Measurements from ENCODE around the gene TACR1. TPM values are rescaled to one million over a fixed set of nuclear protein-coding genes. Genes with fewer than 3 reads are reported as not detected.

TACR1 gene
- total and polyA plus RNA-seq, 2 donors (not counting 1 experiment from before 2014, with no cell fraction given): 0.01 to 0.05 TPM

DNA sequence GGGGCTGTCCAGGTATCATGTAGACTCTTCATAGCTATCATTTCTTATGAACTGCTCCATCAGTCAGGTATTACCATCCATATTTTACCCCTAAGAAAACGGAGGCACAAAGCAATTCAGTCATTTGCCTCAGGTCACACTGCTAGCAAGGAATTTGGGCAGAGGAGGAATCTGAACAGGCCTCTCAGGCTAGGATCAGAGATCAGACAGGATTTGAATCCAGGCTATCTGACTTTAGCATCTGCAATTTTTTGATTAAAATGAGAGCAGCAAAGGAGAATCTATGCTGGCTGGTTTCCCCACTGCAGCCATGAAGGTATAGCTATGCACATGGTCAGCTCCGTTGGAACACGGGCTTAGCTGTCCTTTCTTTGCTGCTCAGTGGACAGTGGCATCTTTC, 60.1 kb downstream of the TACR1 start:
- H3K27ac Mint-ChIP-seq: no peak overlapping the region
- Histone ChIP-seq H3K4me1 (ENCODE audit: control insufficient read depth in 2 of 2, insufficient read depth in 2 of 2, low read length in 2 of 2) (no peaks in the 10 kb centered on the region), H4K20me1 (ENCODE audit: control insufficient read depth, insufficient read depth, low read length, poor library complexity, severe bottlenecking) (no peaks in the 10 kb centered on the region), H3K36me3 (replicated peaks in 1 of 2; ENCODE audit: control extremely low read depth in 1 of 2, control insufficient read depth in 1 of 2, extremely low read depth in 1 of 2, insufficient read depth in 2 of 2, low read length in 1 of 2) (no peaks in the 10 kb centered on the region), H3K4me3 (ENCODE audit: control extremely low read depth in 1 of 5, extremely low read depth in 1 of 5, insufficient read depth in 1 of 5, low read depth in 2 of 5, low read length in 4 of 5) (no peak overlapping the region), H3K27ac (ENCODE audit: low read length in 2 of 2) (no peak overlapping the region), H3K27me3 (replicated peaks in 1 of 4; ENCODE audit: control extremely low read depth in 1 of 4, control insufficient read depth in 3 of 4, insufficient read depth in 4 of 4, low read length in 3 of 4) (no peaks in the 10 kb centered on the region), H3K79me2 (ENCODE audit: control insufficient read depth, insufficient read depth, low read length) (no peaks in the 10 kb centered on the region), H3K4me2 (replicated peaks; ENCODE audit: low read depth, low read length, poor library complexity, severe bottlenecking) (no peak overlapping the region), H3K9ac (ENCODE audit: low read length) (no peak overlapping the region), H3K9me3 (ENCODE audit: control extremely low read depth in 1 of 3, control insufficient read depth in 2 of 3, insufficient read depth in 1 of 3, low read length in 2 of 3) (no peaks in the 10 kb centered on the region), H2AFZ (ENCODE audit: insufficient read depth, low read depth, low read length, poor library complexity, severe bottlenecking) (no peak overlapping the region)
- H3K9me3 Mint-ChIP-seq (ENCODE audit: insufficient read depth): no peaks in the 10 kb centered on the region
- DNase-seq (no peak), ATAC-seq (ENCODE audit: low read depth) (no peak)
- no peaks in the 10 kb centered on the region for H3K4me1 Mint-ChIP-seq
- ChIA-PET CTCF (no interaction called here), POLR2A (no interaction called here)
- 93% methylated on average over 2 of the region's 3 CpGs for WGBS (ENCODE audit: insufficient coverage)
- peaks cover 19% of the 10 kb centered on the region for H3K27me3 Mint-ChIP-seq
- TF ChIP-seq EZH2 (IDR thresholded peaks at IDR 0.05; ENCODE audit: borderline replicate concordance, insufficient read depth, low read depth, low read length, poor library complexity, severe bottlenecking): no peak
- TF ChIP-seq, protein P1, sequence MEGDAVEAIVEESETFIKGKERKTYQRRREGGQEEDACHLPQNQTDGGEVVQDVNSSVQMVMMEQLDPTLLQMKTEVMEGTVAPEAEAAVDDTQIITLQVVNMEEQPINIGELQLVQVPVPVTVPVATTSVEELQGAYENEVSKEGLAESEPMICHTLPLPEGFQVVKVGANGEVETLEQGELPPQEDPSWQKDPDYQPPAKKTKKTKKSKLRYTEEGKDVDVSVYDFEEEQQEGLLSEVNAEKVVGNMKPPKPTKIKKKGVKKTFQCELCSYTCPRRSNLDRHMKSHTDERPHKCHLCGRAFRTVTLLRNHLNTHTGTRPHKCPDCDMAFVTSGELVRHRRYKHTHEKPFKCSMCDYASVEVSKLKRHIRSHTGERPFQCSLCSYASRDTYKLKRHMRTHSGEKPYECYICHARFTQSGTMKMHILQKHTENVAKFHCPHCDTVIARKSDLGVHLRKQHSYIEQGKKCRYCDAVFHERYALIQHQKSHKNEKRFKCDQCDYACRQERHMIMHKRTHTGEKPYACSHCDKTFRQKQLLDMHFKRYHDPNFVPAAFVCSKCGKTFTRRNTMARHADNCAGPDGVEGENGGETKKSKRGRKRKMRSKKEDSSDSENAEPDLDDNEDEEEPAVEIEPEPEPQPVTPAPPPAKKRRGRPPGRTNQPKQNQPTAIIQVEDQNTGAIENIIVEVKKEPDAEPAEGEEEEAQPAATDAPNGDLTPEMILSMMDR (IDR thresholded peaks at IDR 0.05): no peak
- intact Hi-C loops (cut with micrococcal nuclease): no loop called here
- no peak overlapping the region for H3K4me3 Mint-ChIP-seq

DNA sequence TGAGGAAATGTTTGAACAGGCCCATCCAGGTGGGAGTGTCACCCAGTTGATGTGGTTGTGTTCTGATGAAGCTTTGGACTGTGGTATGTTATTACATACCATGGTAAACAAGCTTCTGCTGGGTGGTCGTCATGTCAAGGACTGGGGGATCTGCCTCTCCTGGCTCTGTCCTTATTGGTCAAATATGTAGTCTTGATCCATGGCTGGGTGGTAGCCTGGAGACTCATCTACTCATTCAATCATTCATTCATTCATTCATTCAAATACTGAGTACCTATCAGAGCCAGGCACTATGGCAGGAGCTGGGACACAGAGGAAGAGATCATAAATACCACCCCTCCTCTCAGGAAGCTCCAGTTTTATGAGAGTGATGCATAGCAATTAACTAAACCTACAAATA, 60.8 kb downstream of the TACR1 start:
- Histone ChIP-seq H3K4me3 (ENCODE audit: control extremely low read depth in 1 of 5, extremely low read depth in 1 of 5, insufficient read depth in 1 of 5, low read depth in 2 of 5, low read length in 4 of 5) (no peak overlapping the region), H3K4me2 (replicated peaks; ENCODE audit: low read depth, low read length, poor library complexity, severe bottlenecking) (no peak overlapping the region), H4K20me1 (ENCODE audit: control insufficient read depth, insufficient read depth, low read length, poor library complexity, severe bottlenecking) (no peaks in the 10 kb centered on the region), H2AFZ (ENCODE audit: insufficient read depth, low read depth, low read length, poor library complexity, severe bottlenecking) (no peak overlapping the region), H3K4me1 (ENCODE audit: control insufficient read depth in 2 of 2, insufficient read depth in 2 of 2, low read length in 2 of 2) (no peaks in the 10 kb centered on the region), H3K36me3 (replicated peaks in 1 of 2; ENCODE audit: control extremely low read depth in 1 of 2, control insufficient read depth in 1 of 2, extremely low read depth in 1 of 2, insufficient read depth in 2 of 2, low read length in 1 of 2) (no peaks in the 10 kb centered on the region), H3K9ac (ENCODE audit: low read length) (no peak overlapping the region), H3K27ac (ENCODE audit: low read length in 2 of 2) (no peak overlapping the region), H3K79me2 (ENCODE audit: control insufficient read depth, insufficient read depth, low read length) (no peaks in the 10 kb centered on the region), H3K9me3 (ENCODE audit: control extremely low read depth in 1 of 3, control insufficient read depth in 2 of 3, insufficient read depth in 1 of 3, low read length in 2 of 3) (no peaks in the 10 kb centered on the region), H3K27me3 (replicated peaks in 1 of 4; ENCODE audit: control extremely low read depth in 1 of 4, control insufficient read depth in 3 of 4, insufficient read depth in 4 of 4, low read length in 3 of 4) (no peaks in the 10 kb centered on the region)
- no peak overlapping the region for H3K4me3 Mint-ChIP-seq
- no peak for TF ChIP-seq EZH2 (IDR thresholded peaks at IDR 0.05; ENCODE audit: borderline replicate concordance, insufficient read depth, low read depth, low read length, poor library complexity, severe bottlenecking)
- TF ChIP-seq, protein P1 (IDR thresholded peaks at IDR 0.05): no peak
- ATAC-seq (ENCODE audit: low read depth) (no peak), DNase-seq (no peak)
- CTCF ChIA-PET: no interaction called here
- no peak overlapping the region for H3K27ac Mint-ChIP-seq
- H3K4me1 Mint-ChIP-seq: no peaks in the 10 kb centered on the region
- POLR2A ChIA-PET: no interaction called here
- H3K27me3 Mint-ChIP-seq: peaks cover 17% of the 10 kb centered on the region
- no peaks in the 10 kb centered on the region for H3K9me3 Mint-ChIP-seq (ENCODE audit: insufficient read depth)
- intact Hi-C loops (cut with micrococcal nuclease): no loop called here
- WGBS (ENCODE audit: insufficient coverage): no CpG with 5 or more reads among the region's 1 CpG

Data from B cell (primary cell).